Measurements from ENCODE around the gene ACTRT2.

ACTRT2 gene

DNA sequence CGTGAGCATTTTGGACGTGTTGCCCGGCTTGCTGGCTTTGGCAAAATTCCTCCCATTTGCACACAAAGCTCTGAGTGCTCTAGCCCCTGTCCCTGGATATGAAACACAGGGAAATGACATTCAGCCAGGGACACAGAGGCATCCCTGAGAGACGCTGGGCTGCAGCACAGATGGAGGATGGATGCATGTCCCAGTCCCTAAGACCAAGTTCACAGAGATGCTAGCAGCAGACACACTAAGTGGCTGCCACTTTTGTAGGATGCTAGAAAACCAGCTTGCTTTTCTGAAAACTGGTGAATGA lies 12.5 kb downstream of the ACTRT2 start:
- no peak for DNase-seq

DNA sequence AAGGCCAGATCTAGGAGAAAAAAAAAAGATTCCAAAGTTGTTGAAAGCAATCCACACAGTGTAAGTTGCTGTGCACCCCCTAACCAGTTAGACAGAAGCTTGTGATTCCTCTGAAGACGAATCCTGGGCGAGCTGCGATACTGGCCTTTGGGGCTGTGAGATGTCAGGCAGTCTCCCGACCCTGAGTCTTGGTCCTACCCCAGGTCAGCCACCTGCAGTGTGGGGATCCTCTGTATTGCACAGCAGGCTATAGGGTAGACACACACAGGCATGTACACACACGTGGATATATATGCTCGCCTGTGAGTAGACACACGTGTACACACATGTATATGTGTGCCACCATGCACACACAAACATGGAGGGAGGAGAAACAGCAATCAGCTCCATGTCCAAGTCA lies 12.9 kb downstream of the ACTRT2 start:
- no peak for DNase-seq

DNA sequence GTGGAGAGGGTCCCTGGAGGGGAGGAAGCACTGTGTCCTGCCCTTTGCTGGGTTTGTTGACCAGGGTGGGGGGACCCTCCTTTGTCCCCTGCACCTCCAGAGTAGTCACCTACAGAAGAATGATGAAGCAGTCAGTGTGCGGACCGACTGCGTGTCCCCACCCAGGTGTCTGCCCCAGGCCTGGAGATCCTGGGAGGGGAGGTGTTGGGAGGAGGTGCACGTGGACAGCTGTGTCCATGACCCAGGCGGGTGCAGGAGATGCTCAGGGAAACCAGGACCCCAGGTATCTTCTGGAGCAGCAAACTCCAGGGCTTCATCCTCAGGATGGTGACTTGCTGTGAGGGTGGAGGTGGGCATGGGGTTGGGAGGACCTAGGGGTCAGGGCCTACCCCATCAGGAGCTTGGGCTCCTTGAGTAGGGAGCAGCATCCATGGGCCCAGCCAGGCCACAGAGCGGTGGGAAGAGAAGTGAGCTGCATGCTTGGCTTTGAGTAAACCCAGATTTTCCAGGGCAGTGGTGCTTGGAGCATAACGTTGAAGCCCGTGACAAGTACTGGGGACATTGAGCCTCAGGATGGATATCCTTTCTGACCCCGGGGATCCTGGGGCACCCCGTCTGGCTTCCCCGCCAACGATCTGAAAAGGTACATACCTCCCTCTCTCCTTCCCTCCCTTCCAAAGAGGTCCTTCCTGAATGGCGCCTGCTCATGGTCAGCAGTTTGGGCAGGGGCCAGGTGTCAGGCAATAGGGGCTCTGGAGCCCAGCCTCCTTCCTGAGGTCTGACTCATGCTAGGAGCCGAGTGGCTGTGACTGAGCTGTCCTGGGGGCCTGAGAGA lies 13.7 kb downstream of the ACTRT2 start:
- no peak for DNase-seq

DNA sequence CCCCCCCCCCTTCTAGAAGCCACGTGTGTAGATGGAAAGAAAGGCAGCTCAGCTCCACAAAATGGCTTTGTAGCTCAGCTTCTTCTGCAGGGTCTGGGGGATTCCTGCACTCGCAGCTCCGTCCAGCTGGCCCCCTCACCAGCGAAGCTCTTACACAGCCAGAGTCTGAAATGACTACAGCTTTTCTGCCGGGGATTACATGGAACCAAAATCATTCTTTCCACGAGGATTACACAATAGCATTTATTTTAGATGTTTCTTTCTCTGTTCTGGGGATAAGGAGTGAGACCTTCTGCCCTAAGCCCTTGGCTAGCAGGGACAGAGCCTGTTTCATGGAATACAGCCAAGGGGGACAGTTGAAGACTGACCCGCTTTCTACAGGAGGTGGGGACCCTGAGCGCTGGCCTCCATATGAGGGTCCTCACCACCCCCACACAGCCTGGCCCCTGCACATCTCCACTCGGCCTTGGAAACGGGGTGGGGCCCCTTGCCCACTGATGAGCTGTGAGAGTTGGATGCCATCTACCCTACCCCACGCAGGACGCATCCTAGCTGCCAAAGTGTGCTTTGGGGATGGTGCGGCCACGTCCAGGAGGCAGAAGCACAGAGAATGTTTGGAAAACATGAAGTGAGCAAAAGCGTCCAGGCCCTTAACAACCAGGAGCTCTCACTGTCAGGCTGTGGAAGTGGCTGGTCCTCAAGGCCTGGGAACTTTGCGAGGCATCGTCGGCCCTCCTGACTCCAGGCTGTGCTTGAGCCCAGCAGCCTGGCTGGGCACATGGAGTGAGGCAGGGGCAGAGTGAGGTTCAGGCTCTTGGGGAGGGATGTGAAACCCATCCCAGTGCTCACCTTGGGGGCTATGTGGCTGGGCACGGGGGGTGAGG lies 14.5 kb downstream of the ACTRT2 start:
- DNase-seq, result no peak

DNA sequence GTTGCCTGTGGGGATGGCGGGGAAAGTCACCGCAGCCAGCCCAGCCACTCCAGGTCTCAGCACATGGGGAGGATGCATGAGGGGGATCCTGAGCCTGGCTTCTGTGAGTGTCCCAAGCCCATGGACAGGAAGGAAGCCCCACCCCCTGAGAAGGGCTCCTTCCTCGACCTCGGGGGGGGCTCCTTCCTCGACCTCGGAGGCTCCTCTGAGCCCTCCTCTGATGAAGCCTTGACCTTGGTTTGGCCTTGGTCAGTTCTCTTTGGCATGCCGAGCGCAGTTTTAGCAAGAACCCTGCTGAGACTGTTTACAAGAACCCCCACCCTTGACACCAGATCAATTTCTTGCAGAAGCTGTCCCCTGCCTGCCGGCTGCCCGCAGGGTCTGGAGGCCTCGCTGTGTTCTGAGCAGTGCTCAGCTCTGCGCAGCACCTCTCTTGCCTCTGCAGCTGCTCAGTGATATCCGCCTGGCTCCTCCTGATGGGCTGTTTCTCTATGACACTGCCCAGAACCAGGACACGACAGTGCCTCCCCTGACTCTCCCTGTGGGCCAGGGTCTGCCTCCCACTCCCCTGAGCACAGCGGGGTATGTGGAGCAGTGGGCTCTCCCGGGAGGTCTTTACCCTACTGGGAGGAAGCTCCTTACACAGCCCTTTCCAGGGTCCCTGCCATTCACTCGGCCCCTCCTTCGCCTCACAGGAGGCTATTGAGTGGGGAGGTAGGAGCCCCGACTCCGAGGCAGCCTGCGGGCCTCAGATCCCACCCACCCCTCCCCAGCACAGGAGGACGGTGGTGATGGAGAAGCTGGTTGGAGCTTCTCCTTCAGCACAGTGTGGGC lies 15.4 kb downstream of the ACTRT2 start:
- no peak for DNase-seq

DNA sequence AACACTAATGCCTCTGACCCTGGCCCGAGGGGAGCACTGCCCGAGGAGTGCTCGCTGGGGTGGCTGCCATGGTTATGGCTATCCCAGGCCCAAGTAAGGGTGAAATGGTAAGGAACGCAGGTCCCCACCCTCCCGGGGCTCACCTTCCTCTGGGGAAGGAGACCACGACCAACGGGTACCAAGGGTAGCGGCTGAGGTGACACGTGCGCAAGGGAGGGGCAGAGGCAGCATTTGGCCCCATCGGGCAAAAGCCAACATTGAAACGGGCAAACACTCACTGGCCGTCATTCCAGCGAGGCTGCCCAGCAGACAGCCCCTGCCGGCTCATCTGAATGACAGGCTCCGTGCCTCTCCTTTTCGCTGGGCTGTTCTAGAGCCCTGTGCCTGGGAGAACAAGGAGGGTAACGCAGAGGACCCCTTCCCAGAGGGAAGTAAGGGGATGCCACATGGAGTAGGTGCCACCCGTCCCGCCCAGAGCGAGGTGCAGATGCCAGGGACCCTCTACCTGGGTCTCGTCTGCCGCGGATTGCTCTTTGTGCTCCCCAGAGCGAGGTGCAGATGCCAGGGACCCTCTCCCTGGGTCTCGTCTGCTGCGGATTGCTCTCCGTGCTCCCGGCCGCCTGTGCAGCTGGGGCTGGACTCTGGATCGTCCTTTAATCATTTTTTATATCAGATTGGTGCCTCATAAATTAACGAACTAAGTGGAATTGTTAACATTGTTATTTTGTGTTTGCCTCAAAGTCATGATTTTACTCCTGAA lies 16.2 kb downstream of the ACTRT2 start:
- no peak for DNase-seq

DNA sequence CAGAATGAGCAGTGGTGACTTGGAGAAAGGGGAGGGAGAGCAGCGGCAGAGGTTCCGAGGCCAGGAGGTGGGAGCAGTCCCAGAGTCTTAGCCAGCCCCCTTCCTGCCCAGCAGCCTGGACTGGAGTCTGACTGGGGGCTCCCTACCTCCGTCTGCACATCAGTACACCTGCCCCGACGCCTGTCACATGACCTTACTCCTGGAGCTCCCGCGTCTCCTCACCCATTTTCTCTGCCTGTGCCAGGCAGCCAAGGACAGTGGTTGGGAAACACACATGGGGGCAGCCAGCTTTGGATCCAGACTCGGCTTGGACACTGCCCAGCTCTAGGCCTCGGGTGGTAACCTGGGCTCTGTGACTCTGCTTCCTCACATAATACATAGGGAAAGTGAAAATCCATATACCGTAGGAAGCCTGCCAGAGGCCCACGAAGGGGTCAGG lies 16.9 kb downstream of the ACTRT2 start:
- DNase-seq, result no peak

GRCh38 chr1:3038571-3039181 lies 17.4 kb downstream of the ACTRT2 start:
- DNase-seq, result no peak

- DNase-seq, result no peak
Observed at GRCh38 chr1:3040004-3040403, 18.7 kb downstream of the ACTRT2 start.

DNA sequence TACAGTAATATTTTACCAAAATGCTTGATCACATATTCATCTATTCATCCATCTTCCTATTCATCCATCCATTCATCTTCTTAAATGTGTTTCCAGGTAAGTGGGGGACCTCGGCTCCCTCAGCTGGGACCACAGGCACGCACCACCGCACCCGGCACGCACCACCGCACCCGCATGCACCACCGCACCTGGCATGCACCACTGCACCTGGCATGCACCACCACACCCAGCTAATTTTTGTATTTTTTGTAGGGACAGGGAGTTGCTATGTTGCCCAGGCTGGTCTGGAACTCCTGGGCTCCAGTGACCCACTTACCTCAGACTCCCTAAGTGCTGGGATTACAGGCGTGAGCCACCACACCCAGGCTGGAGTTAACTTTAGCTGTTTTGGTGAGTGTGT lies 21.2 kb downstream of the ACTRT2 start:
- no peak for DNase-seq

- no peak for DNase-seq
Observed at GRCh38 chr1:3049164-3049563, 27.9 kb downstream of the ACTRT2 start.

DNA sequence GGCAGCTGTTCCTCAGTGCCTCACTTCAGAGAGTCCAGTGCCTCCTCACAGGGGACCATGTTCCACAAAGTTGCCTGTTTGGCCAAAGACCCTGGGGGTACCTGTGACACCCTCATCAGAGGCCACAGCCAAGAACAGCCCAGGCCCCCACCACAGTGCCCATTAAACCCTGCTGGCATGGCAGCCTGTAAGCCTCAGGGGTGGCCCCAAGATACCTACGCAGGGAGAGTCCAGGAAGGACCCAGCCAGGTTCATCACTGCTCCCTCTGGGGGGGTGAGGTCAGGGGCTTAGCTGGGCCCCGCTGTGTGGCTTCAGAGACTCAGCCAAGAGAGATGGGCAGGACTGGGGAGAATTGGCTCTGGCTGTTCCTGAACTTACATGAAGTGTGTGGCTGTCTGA lies 28.6 kb downstream of the ACTRT2 start:
- DNase-seq, result no peak

- no peak for DNase-seq
Observed at GRCh38 chr1:3050603-3051002, 29.3 kb downstream of the ACTRT2 start.

GRCh38 chr1:3051270-3052268 lies 30.3 kb downstream of the ACTRT2 start:
- DNase-seq, result no peak

GRCh38 chr1:3052501-3052900 lies 31.2 kb downstream of the ACTRT2 start:
- DNase-seq, result no peak

DNA sequence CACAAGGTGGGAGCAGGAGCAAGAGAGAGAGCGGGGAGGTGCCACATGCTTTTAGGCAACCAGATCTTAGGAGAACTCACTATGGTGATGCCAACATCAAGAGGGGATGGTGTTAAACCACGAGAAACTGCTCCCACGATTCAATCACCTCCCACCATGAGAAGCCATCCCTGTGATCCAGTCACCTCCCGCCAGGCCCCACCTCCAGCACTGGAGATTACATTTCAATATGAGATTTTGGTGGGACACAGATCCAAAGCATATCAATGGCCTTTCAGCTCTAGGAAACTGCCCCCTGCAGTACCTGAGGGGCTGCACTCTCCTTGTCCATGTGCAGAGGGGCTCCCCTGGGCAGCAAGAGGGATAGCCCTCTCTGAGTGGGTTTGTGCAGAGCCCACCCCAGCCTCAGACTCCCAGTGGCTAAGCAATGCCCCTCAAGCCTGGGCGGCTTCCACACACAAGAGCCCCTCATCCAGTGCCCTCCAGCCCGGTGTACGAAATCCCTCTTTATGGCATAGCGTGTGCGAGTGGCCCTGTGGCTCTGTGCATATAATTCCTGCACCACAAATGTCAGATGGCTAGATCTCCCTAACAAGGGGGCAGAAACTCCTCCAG lies 32.2 kb downstream of the ACTRT2 start:
- DNase-seq, result no peak

DNA sequence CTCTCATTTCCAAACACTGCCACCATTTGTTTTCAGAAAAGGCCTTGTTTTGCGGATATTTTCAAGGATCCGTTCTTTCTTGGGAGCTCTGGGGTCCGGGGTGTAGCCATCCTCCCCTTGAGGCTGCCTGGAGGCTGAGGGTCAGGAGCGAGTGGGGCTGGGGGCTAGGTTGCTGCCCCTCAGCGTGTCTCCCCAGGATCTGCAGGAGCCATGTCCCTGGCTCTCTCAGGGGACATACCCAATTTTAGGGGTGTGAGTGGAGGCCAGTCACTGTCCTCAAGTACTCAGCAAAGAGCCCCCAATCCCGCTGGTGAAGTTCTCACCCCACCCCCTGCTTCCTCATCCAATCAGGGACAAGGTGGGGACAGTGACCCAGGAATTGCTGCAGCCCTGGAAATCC lies 32.7 kb downstream of the ACTRT2 start:
- DNase-seq, result no peak

DNA sequence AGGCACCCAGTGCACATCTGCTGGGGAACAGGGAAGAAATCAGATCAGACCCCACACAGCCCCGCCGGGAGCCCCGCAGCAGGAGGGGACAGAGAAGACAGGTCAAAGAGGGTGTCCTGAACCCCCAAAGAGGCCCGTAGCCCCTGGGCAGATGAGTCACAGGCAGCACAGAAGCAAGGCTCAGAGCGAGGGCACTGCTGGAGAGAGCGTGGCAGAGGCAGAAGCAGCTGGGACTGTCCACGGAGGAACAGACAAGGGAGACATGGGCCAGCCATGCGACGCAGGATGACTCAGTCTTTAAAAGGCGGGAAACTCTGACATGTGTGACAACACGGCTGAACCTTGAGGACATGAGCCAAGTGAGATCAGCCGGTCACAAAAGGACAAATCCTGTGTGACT lies 33.2 kb downstream of the ACTRT2 start:
- no peak for DNase-seq

DNA sequence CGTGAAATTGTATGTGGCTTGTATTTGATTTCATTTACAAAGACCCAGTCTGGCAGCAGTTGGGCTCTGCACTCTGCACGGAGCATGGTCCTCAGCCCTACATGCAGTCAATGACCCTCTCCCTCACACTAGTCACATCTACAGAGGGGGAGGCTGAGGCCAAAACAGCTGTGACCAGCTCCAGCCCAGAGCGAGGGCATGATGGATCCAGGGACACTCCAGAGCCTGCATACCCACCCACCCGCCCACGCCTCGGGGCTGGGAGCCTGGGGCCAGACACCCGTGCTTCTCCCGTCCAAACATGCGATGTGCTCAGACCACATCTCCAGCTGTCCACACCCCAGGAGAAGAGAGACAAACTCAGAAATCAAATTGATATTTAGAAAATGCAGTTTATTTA lies 33.8 kb downstream of the ACTRT2 start:
- no peak for DNase-seq

DNA sequence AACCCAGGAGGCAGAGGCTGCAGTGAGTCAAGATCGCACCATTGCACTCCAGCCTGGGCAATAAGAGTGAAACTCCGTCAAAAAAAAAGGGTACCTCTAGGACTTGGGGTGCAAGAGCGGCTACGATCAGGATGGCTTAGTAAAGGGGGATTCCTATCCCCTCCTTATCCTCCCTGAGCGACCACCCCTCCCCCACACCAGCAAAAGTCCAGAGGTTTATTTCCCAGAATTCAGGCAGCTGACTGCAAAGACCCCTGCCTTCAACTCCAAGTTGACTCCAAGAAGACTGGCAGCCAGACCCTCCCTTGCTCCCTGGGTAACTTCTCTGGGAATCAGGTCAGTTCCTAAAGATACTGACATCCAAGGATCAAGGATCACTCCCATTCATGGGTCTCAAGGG lies 35.4 kb downstream of the ACTRT2 start:
- DNase-seq, result no peak
